SK-N-SH (cell line): ENCODE measurements around the gene AP2S1. TPM values are rescaled to one million over a fixed set of nuclear protein-coding genes. Genes with fewer than 3 reads are reported as not detected.
A peak's percentile ranks its signal among the peaks of the same experiment; 100 is the strongest.

Experiments used
- CTCF ChIA-PET: fragments of 300-600, 350-600 bp; formaldehyde crosslinking; extraction: SDS; loops from one replicate; lab custom pipeline; 2021; lab: Yijun Ruan, JAX
- POLR2A ChIA-PET: fragments of 350-600 bp; sonication (Branson Sonifier 250); formaldehyde crosslinking; extraction: SDS; loops from one replicate; lab custom pipeline; 2020; ENCODE audit warnings: antibody characterized with exemption, inconsistent platforms; lab: Yijun Ruan, JAX
- DNase-seq: peaks from one replicate; pipeline ENCODE4 v3.0.0; 2012
- H2AFZ ChIP-seq: fragments of 200-600 bp; sonication (generic); 2 replicates; pipeline ENCODE4 v1.8.1; 2016; ENCODE audit warnings: antibody characterized with exemption, mild to moderate bottlenecking, low read depth
- H3F3A ChIP-seq: fragments of 200-600 bp; sonication (generic); replicated peaks from 2 replicates; pipeline ENCODE3; 2016; ENCODE audit warnings: antibody characterized with exemption, mild to moderate bottlenecking; ENCODE audit not compliant: insufficient read depth
- H3K27ac ChIP-seq, 2 experiments: fragments of 200-500 bp in 1 of 2; fragments of 200-600 bp in 1 of 2; sonication (Bioruptor generic) in 1 of 2; sonication (generic), shearing (Covaris generic) in 1 of 2; 2 replicates each; pipeline versions ENCODE4 v1.5.1 to v1.6.1; 2014 to 2016; ENCODE audit warnings: low read depth in 2 of 2, inconsistent platforms in 1 of 2, low read length in 1 of 2, mild to moderate bottlenecking in 1 of 2, mixed read lengths in 1 of 2
- H3K27me3 ChIP-seq: fragments of 200-600 bp; sonication (generic), shearing (Covaris generic); 2 replicates; pipeline ENCODE4 v1.6.1; 2016; ENCODE audit warnings: mixed run types; ENCODE audit not compliant: insufficient read depth
- H3K36me3 ChIP-seq, 2 experiments: fragments of 200-500 bp in 1 of 2; fragments of 200-600 bp in 1 of 2; sonication (Bioruptor generic) in 1 of 2; sonication (generic) in 1 of 2; replicated peaks in 1 of 2; 2 replicates each; pipeline versions ENCODE3 to v1.5.1; 2014 to 2016; ENCODE audit warnings: low read length in 1 of 2, mild to moderate bottlenecking in 1 of 2; ENCODE audit not compliant: insufficient read depth in 2 of 2, control insufficient read depth in 1 of 2
- H3K4me1 ChIP-seq, 2 experiments: fragments of 200-500 bp in 1 of 2; fragments of 200-600 bp in 1 of 2; sonication (Bioruptor generic) in 1 of 2; sonication (generic), shearing (Covaris generic) in 1 of 2; 2 replicates each; pipeline versions ENCODE4 v1.5.1 to v1.6.1; 2014 to 2016; ENCODE audit warnings: low read depth in 1 of 2, low read length in 1 of 2, mixed run types in 1 of 2; ENCODE audit not compliant: insufficient read depth in 2 of 2, control insufficient read depth in 1 of 2
- H3K4me2 ChIP-seq: fragments of 200-600 bp; sonication (generic), shearing (Covaris generic); 2 replicates; pipeline ENCODE4 v1.6.1; 2017; ENCODE audit warnings: mixed run types
- H3K4me3 ChIP-seq, 2 experiments: fragments of 200-500 bp in 1 of 2; fragments of 200-600 bp in 1 of 2; sonication (Bioruptor generic) in 1 of 2; sonication (generic), shearing (Covaris generic) in 1 of 2; 2 replicates each; pipeline versions ENCODE4 v1.5.1 to v1.8.1; 2014 to 2016; ENCODE audit warnings: low read depth in 2 of 2, inconsistent platforms in 1 of 2, low read length in 1 of 2, mild to moderate bottlenecking in 1 of 2, mixed read lengths in 1 of 2, moderate library complexity in 1 of 2
- H3K79me2 ChIP-seq: fragments of 200-600 bp; sonication (generic); 2 replicates; pipeline ENCODE4 v1.8.1; 2017; ENCODE audit warnings: mild to moderate bottlenecking; ENCODE audit not compliant: insufficient read depth
- H3K9ac ChIP-seq: fragments of 200-600 bp; sonication (generic); 2 replicates; pipeline ENCODE4 v1.6.1; 2017; ENCODE audit warnings: mixed run types
- H3K9me2 ChIP-seq: fragments of 200-600 bp; sonication (generic); 2 replicates; pipeline ENCODE4 v1.6.1; 2017; ENCODE audit warnings: mixed run types
- H3K9me3 ChIP-seq: fragments of 200-600 bp; sonication (generic); 2 replicates; pipeline ENCODE4 v1.6.1; 2017; ENCODE audit warnings: mixed run types, mild to moderate bottlenecking, moderate library complexity
- H4K20me1 ChIP-seq: fragments of 200-600 bp; sonication (generic); 2 replicates; pipeline ENCODE4 v1.6.1; 2017; ENCODE audit warnings: mild to moderate bottlenecking, mixed run types; ENCODE audit not compliant: insufficient read depth
- FOSL2 ChIP-seq: IDR thresholded peaks from 2 replicates; pipeline ENCODE4 v1.4.0; 2012; ENCODE audit warnings: low read depth, mild to moderate bottlenecking, moderate library complexity, borderline replicate concordance
- GABPA ChIP-seq: IDR thresholded peaks from 2 replicates; pipeline ENCODE4 v1.4.0; 2012; ENCODE audit warnings: low read depth, mild to moderate bottlenecking
- MAX ChIP-seq: IDR thresholded peaks from 2 replicates; pipeline ENCODE4 v1.4.0; 2012; ENCODE audit warnings: low read depth
- REST ChIP-seq: IDR thresholded peaks from 2 replicates; pipeline ENCODE4 v1.6.1; 2012; ENCODE audit warnings: mild to moderate bottlenecking, low read depth, low read length, moderate library complexity
- RFX5 ChIP-seq: IDR thresholded peaks from 2 replicates; pipeline ENCODE4 v1.6.1; 2012; ENCODE audit warnings: mild to moderate bottlenecking, improper control_type of control experiment, low read length
- TAF1 ChIP-seq: IDR thresholded peaks from 2 replicates; pipeline ENCODE4 v1.6.1; 2012; ENCODE audit warnings: low read depth, mild to moderate bottlenecking, low read length, moderate library complexity, borderline replicate concordance
- USF2 ChIP-seq: fragments of 150-350 bp; IDR thresholded peaks from 2 replicates; pipeline ENCODE4 v1.6.1; 2017; ENCODE audit warnings: antibody characterized with exemption, low read length, low read depth, borderline replicate concordance
- WGBS: methylation state at CpG from one replicate; pipeline ENCODE4 v1.1.6; 2017; ENCODE audit warnings: low lambda C conversion rate; 5-methylcytosine and 5-hydroxymethylcytosine counted together
- polyA plus RNA-seq, 3 experiments: library from polyadenylated mRNA; depleted of rRNA; stranded (reverse); fragments of >200 nt; gene quantifications; 2 replicates each; pipeline ENCODE4 v1.2.3, GENCODE V29; 2012

AP2S1 gene
- polyA plus RNA-seq, 1 of the 3 experiments (the other 2 are of a cell fraction): 565 TPM

DNA sequence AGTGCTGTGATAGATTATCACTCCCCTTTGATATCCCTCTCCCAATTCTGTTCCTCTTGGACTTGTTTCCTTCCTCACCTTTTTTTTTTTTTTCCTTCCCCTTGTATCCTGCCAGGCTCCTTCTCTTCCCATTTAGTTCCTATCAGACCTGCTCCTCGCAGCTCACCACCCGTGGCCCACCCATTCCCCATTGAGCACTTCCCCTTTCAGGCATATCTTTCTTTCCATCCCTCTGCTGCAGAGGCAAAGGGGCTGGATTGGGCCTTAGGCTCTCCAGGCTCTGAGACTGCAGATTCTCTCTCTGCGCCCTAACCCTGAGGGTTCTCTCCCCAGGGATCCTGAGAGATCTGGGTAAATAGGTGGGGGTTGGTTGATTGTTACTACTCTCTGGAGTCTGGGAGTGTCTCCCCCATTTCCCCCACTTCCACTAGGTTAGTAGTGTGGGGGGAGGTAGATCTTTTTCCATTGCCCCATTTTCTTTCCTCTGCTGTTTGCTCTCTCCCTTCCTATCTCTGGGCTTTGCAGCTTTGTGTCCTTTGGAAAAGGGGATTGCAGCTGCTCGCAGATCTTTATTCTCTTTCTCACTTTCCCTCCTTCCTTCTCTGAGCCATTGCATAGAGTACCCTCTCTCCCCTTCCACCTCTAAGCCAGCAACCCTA lies 12.5 kb upstream of the AP2S1 start:
- DNase-seq: no peak
- peaks cover 0 to 6% of the 10 kb centered on the region in 2 experiments for H3K36me3 ChIP-seq
- peak overlapping the region; percentile 87 for H3K4me2 ChIP-seq
- peak overlapping the region; percentile 77 to 90 for H3K4me3 ChIP-seq
- H3F3A ChIP-seq: peaks cover 47% of the 10 kb centered on the region
- peak overlapping the region; percentile 54 to 96; a peak in 2 of 4 replicates for H3K27ac ChIP-seq
- no peak for TF ChIP-seq FOSL2
- no peak for TF ChIP-seq RFX5
- no peak for TF ChIP-seq MAX
- no peak for TF ChIP-seq GABPA
- H3K27me3 ChIP-seq: no peaks in the 10 kb centered on the region
- H3K9ac ChIP-seq: peak overlapping the region; percentile 97; the same call in 1 of the 2 replicates
- peaks cover 66% of the 10 kb centered on the region for H4K20me1 ChIP-seq
- H3K9me2 ChIP-seq: no peaks in the 10 kb centered on the region
- peaks cover 19 to 46% of the 10 kb centered on the region in 2 experiments; a peak in 3 of 4 replicates for H3K4me1 ChIP-seq
- ChIA-PET POLR2A (interaction anchor here (1.0 to 1.1 kb wide), 2 partner anchors 18 to 250 kb away, joined by 3 read pairs; partner anchors contain the start of gene ZC3H4), CTCF (interaction anchor here (0.6 to 4.2 kb wide), 8 partner anchors 16 to 246 kb away, joined by 3 to 34 read pairs (median 3); no protein-coding TSS in a partner anchor)
- H2AFZ ChIP-seq: no peak overlapping the region
- peaks cover 72% of the 10 kb centered on the region for H3K79me2 ChIP-seq
- 54% methylated on average over 4 of the region's 4 CpGs for WGBS
- H3K9me3 ChIP-seq: no peaks in the 10 kb centered on the region

GRCh38 chr19:46862503-46862834 lies 11.8 kb upstream of the AP2S1 start:
- no peak for TF ChIP-seq TAF1
- peak; percentile 87 for TF ChIP-seq REST
- TF ChIP-seq USF2: no peak
- TF ChIP-seq, all 33 proteins: peak for 1
- Histone ChIP-seq H3K79me2 (peaks cover 65% of the 10 kb centered on the region), H3K27me3 (no peaks in the 10 kb centered on the region), H3F3A (peaks cover 40% of the 10 kb centered on the region), H3K4me2 (peak overlapping the region; percentile 87), H3K27ac (peak overlapping the region; percentile 4 to 96; a peak in 1 of 4 replicates), H2AFZ (no peak overlapping the region), H4K20me1 (peaks cover 60% of the 10 kb centered on the region), H3K9ac (peak overlapping the region; percentile 97), H3K36me3 (peaks cover 0 to 6% of the 10 kb centered on the region in 2 experiments), H3K4me1 (peaks cover 13 to 46% of the 10 kb centered on the region in 2 experiments; a peak in 3 of 4 replicates), H3K9me2 (no peaks in the 10 kb centered on the region), H3K9me3 (no peaks in the 10 kb centered on the region), H3K4me3 (peak overlapping the region; percentile 77 to 90)
- no peak for DNase-seq
- WGBS: 31% methylated on average over 9 of the region's 9 CpGs
- ChIA-PET POLR2A (interaction anchor here (1.0 to 1.1 kb wide), 2 partner anchors 12 to 19 kb away, joined by 3 read pairs; partner anchors contain the start of gene AP2S1), CTCF (interaction anchor here (0.6 to 4.2 kb wide), 5 partner anchors 22 to 174 kb away, joined by 3 to 34 read pairs (median 4); no protein-coding TSS in a partner anchor)
